PC-9 (cell line): ENCODE data around the gene ACTR1B.

ENCODE experiments used
- CTCF ChIP-seq: fragments of 200-600 bp; sonication (generic); conservative IDR thresholded peaks from 2 replicates; pipeline ENCODE4 v1.6.1; 2017; ENCODE audit warnings: mixed run types, antibody characterized with exemption, mild to moderate bottlenecking, moderate library complexity
- EZH2 ChIP-seq: fragments of 200-600 bp; sonication (generic); IDR thresholded peaks from 2 replicates; pipeline ENCODE4 v1.8.0; 2017; ENCODE audit warnings: antibody characterized with exemption, low read depth

- TF ChIP-seq CTCF = no peak
- TF ChIP-seq EZH2 = no peak
Measured at GRCh38 chr2:97688062-97688827, 24.4 kb upstream of the ACTR1B start.
